Activated CD4-positive, alpha-beta memory T cell treated with anti-CD3 and anti-CD28 coated beads, Interleukin-2, amount 10 ng/mL, durations not matched to agents 7 days and 5 days (primary cell): ENCODE results near the gene VPS13D. TPM values are rescaled to one million over a fixed set of nuclear protein-coding genes. Genes with fewer than 3 reads are reported as not detected.
"Not testable (repeated sequence)": the region's sequence is repeated elsewhere in the genome, so short reads cannot be mapped to it uniquely, and the experiment has no call there.

Source experiments
- CTCF ChIA-PET: fragments of 350-600 bp; sonication (Branson Sonifier 250); formaldehyde crosslinking; loops from one replicate; lab custom pipeline; 2021; ENCODE audit warnings: antibody characterized with exemption, inconsistent platforms; lab: Charles Lee
- POLR2A ChIA-PET: fragments of 350-600 bp; sonication (Branson Sonifier 250); formaldehyde crosslinking; loops from one replicate; lab custom pipeline; 2021; ENCODE audit warnings: antibody characterized with exemption; lab: Charles Lee
- DNase-seq: peaks from one replicate; pipeline ENCODE4 v3.0.0-alpha.2; 2020
- H3K27ac Mint-ChIP-seq: one replicate; pipeline ENCODE4 v1.8.0; 2021; ENCODE audit warnings: mild to moderate bottlenecking, mixed read lengths
- H3K27me3 Mint-ChIP-seq: one replicate; pipeline ENCODE4 v1.8.0; 2021; ENCODE audit warnings: mixed read lengths
- H3K36me3 Mint-ChIP-seq: one replicate; pipeline ENCODE4 v1.8.0; 2021; ENCODE audit warnings: low read depth, mixed read lengths
- H3K4me1 Mint-ChIP-seq: one replicate; pipeline ENCODE4 v1.8.0; 2021; ENCODE audit warnings: mixed read lengths
- H3K4me3 Mint-ChIP-seq: one replicate; pipeline ENCODE4 v1.8.0; 2021; ENCODE audit warnings: mild to moderate bottlenecking, mixed read lengths
- H3K9me3 Mint-ChIP-seq: one replicate; pipeline ENCODE4 v1.8.0; 2021; ENCODE audit warnings: mixed read lengths
- total RNA-seq, 2 experiments: library from RNA; stranded (reverse); gene quantifications; one replicate each; pipeline ENCODE4 v1.2.3, GENCODE V29; 2021

The VPS13D gene
- total RNA-seq, 2 experiments from 2014 or later: 28.1 to 31.4 TPM

- Mint-ChIP-seq H3K4me1 (peaks cover 7% of the 10 kb centered on the region), H3K4me3 (no peak overlapping the region), H3K36me3 (no peaks in the 10 kb centered on the region), H3K27me3 (no peaks in the 10 kb centered on the region), H3K9me3 (peaks cover 2% of the 10 kb centered on the region), H3K27ac (no peak overlapping the region)
- ChIA-PET POLR2A (no interaction called here), CTCF (no interaction called here)
- DNase-seq: no peak
These were observed 299.9 kb downstream of the VPS13D start for GRCh38 chr1:12529640-12530174.

- Mint-ChIP-seq H3K4me3 (no peak overlapping the region), H3K36me3 (peaks cover 8% of the 10 kb centered on the region), H3K27ac (no peak overlapping the region), H3K4me1 (peaks cover 9% of the 10 kb centered on the region), H3K27me3 (no peaks in the 10 kb centered on the region), H3K9me3 (peaks cover 8% of the 10 kb centered on the region)
- no peak for DNase-seq
- CTCF ChIA-PET: no interaction called here
- POLR2A ChIA-PET: no interaction called here
These were observed 300.8 kb downstream of the VPS13D start for GRCh38 chr1:12530462-12531178.

GRCh38 chr1:12531179-12531499, 301.3 kb downstream of the VPS13D start:
- no peaks in the 10 kb centered on the region for H3K27me3 Mint-ChIP-seq
- DNase-seq: no peak
- peaks cover 12% of the 10 kb centered on the region for H3K36me3 Mint-ChIP-seq
- CTCF ChIA-PET: interaction anchor here (0.7 kb wide), 1 partner anchor 270 kb away, joined by 3 read pairs; no protein-coding TSS in a partner anchor
- POLR2A ChIA-PET: no interaction called here
- peaks cover 12% of the 10 kb centered on the region for H3K4me1 Mint-ChIP-seq
- H3K9me3 Mint-ChIP-seq: peaks cover 11% of the 10 kb centered on the region
- no peak overlapping the region for H3K4me3 Mint-ChIP-seq
- no peak overlapping the region for H3K27ac Mint-ChIP-seq

- Mint-ChIP-seq H3K4me1 (peaks cover 26% of the 10 kb centered on the region), H3K27me3 (no peaks in the 10 kb centered on the region), H3K36me3 (peaks cover 24% of the 10 kb centered on the region), H3K9me3 (peaks cover 22% of the 10 kb centered on the region), H3K4me3 (no peak overlapping the region), H3K27ac (no peak overlapping the region)
- no peak for DNase-seq
- CTCF ChIA-PET: no interaction called here
- POLR2A ChIA-PET: no interaction called here
These were observed 302.8 kb downstream of the VPS13D start for GRCh38 chr1:12532405-12533315.

- Mint-ChIP-seq H3K4me3 (no peak overlapping the region), H3K27me3 (no peaks in the 10 kb centered on the region), H3K27ac (peak overlapping the region; percentile 31), H3K9me3 (peaks cover 23% of the 10 kb centered on the region), H3K36me3 (peaks cover 27% of the 10 kb centered on the region), H3K4me1 (peaks cover 20% of the 10 kb centered on the region)
- ChIA-PET POLR2A (no interaction called here), CTCF (no interaction called here)
- no peak for DNase-seq
These were observed 306.3 kb downstream of the VPS13D start for GRCh38 chr1:12536023-12536639.

- POLR2A ChIA-PET: interaction anchor here (0.8 kb wide), 1 partner anchor 59 kb away, joined by 3 read pairs; no protein-coding TSS in a partner anchor
- H3K27ac Mint-ChIP-seq: no peak overlapping the region
- CTCF ChIA-PET: no interaction called here
- H3K27me3 Mint-ChIP-seq: no peaks in the 10 kb centered on the region
- H3K4me3 Mint-ChIP-seq: no peak overlapping the region
- no peak for DNase-seq
- H3K9me3 Mint-ChIP-seq: peaks cover 23% of the 10 kb centered on the region
- H3K36me3 Mint-ChIP-seq: peaks cover 27% of the 10 kb centered on the region
- H3K4me1 Mint-ChIP-seq: peaks cover 20% of the 10 kb centered on the region
These were observed 307.5 kb downstream of the VPS13D start for GRCh38 chr1:12537294-12537693.

- peaks cover 2% of the 10 kb centered on the region for H3K27me3 Mint-ChIP-seq
- ChIA-PET CTCF (no interaction called here), POLR2A (interaction anchor here (0.8 kb wide), 1 partner anchor 58 kb away, joined by 3 read pairs; no protein-coding TSS in a partner anchor)
- no peak for DNase-seq
- peaks cover 27% of the 10 kb centered on the region for H3K36me3 Mint-ChIP-seq
- H3K4me1 Mint-ChIP-seq: peaks cover 20% of the 10 kb centered on the region
- no peak overlapping the region for H3K4me3 Mint-ChIP-seq
- H3K9me3 Mint-ChIP-seq: peaks cover 23% of the 10 kb centered on the region
- H3K27ac Mint-ChIP-seq: no peak overlapping the region
These were observed 308.2 kb downstream of the VPS13D start for GRCh38 chr1:12537906-12538461.

- POLR2A ChIA-PET, DNase-seq, H3K4me3 Mint-ChIP-seq, CTCF ChIA-PET, H3K27ac Mint-ChIP-seq, H3K27me3 Mint-ChIP-seq: not testable (repeated sequence)
- Mint-ChIP-seq H3K4me1 (peaks cover 20% of the 10 kb centered on the region), H3K36me3 (peaks cover 27% of the 10 kb centered on the region), H3K9me3 (peaks cover 23% of the 10 kb centered on the region)
These were observed 308.7 kb downstream of the VPS13D start for GRCh38 chr1:12538536-12538935.

GRCh38 chr1:12539320-12539704, 309.5 kb downstream of the VPS13D start:
- CTCF ChIA-PET: no interaction called here
- Mint-ChIP-seq H3K27ac (no peak overlapping the region), H3K36me3 (peaks cover 27% of the 10 kb centered on the region), H3K4me3 (no peak overlapping the region), H3K27me3 (peaks cover 5% of the 10 kb centered on the region), H3K9me3 (peaks cover 20% of the 10 kb centered on the region), H3K4me1 (peaks cover 20% of the 10 kb centered on the region)
- POLR2A ChIA-PET: no interaction called here
- no peak for DNase-seq

GRCh38 chr1:12539705-12540579, 310.1 kb downstream of the VPS13D start:
- Mint-ChIP-seq H3K27ac (no peak overlapping the region), H3K9me3 (peaks cover 20% of the 10 kb centered on the region), H3K36me3 (peaks cover 26% of the 10 kb centered on the region), H3K4me3 (no peak overlapping the region), H3K27me3 (peaks cover 8% of the 10 kb centered on the region), H3K4me1 (peaks cover 20% of the 10 kb centered on the region)
- DNase-seq: no peak
- ChIA-PET CTCF (no interaction called here), POLR2A (no interaction called here)

GRCh38 chr1:12540580-12541273, 310.9 kb downstream of the VPS13D start:
- Mint-ChIP-seq H3K36me3 (peaks cover 18% of the 10 kb centered on the region), H3K27ac (no peak overlapping the region), H3K4me1 (peaks cover 17% of the 10 kb centered on the region), H3K9me3 (peaks cover 14% of the 10 kb centered on the region), H3K27me3 (peaks cover 8% of the 10 kb centered on the region), H3K4me3 (no peak overlapping the region)
- ChIA-PET CTCF (no interaction called here), POLR2A (no interaction called here)
- DNase-seq: no peak
